B cell (primary cell): ENCODE results near the gene NLRP9. TPM values are rescaled to one million over a fixed set of nuclear protein-coding genes. Genes with fewer than 3 reads are reported as not detected.

Source experiments
- ATAC-seq: fragments of 200-7000 bp; cut with Tn5 transposase; one replicate; pipeline ENCODE4 v1.10.0; 2021; ENCODE audit warnings: low read depth, mild to moderate bottlenecking, moderate number of reproducible peaks, moderate library complexity
- CTCF ChIA-PET: fragments of 350-600 bp; sonication (Branson Sonifier 250); formaldehyde crosslinking; loops from one replicate; lab custom pipeline; 2021; ENCODE audit warnings: antibody characterized with exemption, inconsistent platforms; lab: Charles Lee
- POLR2A ChIA-PET: fragments of 350-600 bp; sonication (Branson Sonifier 250); formaldehyde crosslinking; loops from one replicate; lab custom pipeline; 2021; ENCODE audit warnings: antibody characterized with exemption; lab: Charles Lee
- DNase-seq: peaks from one replicate; pipeline ENCODE4 v3.0.0; 2013
- H2AFZ ChIP-seq: 2 replicates; pipeline ENCODE4 v1.6.1; 2012; ENCODE audit warnings: mild to moderate bottlenecking, low read depth, low read length; ENCODE audit not compliant: insufficient read depth, poor library complexity, severe bottlenecking
- H3K27ac ChIP-seq, 2 donors: 1 replicate in 1 of 2; 2 replicates in 1 of 2; pipeline ENCODE4 v1.5.1; 2012 to 2013; ENCODE audit warnings: low read length in 2 of 2, mild to moderate bottlenecking in 2 of 2, moderate library complexity in 1 of 2
- H3K27me3 ChIP-seq, 4 experiments: fragments of 200-600 bp in 1 of 4; sonication (generic) in 1 of 4; replicated peaks in 1 of 4; 1 replicate in 2 of 4; 2 replicates in 2 of 4; pipeline versions ENCODE4 v1.6.1 to v1.7.0; 2013 to 2016; ENCODE audit warnings: low read length in 3 of 4, mild to moderate bottlenecking in 2 of 4, mixed read lengths in 1 of 4, moderate library complexity in 1 of 4; ENCODE audit not compliant: insufficient read depth in 4 of 4, control insufficient read depth in 3 of 4; ENCODE audit errors: control extremely low read depth in 1 of 4
- H3K36me3 ChIP-seq, 2 experiments: replicated peaks in 1 of 2; 1 replicate in 1 of 2; 2 replicates in 1 of 2; pipeline versions ENCODE4 v1.6.1 to v1.7.1; 2013; ENCODE audit warnings: low read length in 1 of 2; ENCODE audit not compliant: insufficient read depth in 2 of 2, control insufficient read depth in 1 of 2; ENCODE audit errors: control extremely low read depth in 1 of 2, extremely low read depth in 1 of 2
- H3K4me1 ChIP-seq, 2 donors: fragments of 200-600 bp in 1 of 2; sonication (generic) in 1 of 2; 1 replicate in 1 of 2; 2 replicates in 1 of 2; pipeline versions ENCODE4 v1.5.1 to v1.6.1; 2013 to 2017; ENCODE audit warnings: low read length in 2 of 2; ENCODE audit not compliant: control insufficient read depth in 2 of 2, insufficient read depth in 2 of 2
- H3K4me2 ChIP-seq: replicated peaks from 2 replicates; pipeline ENCODE3; 2012; ENCODE audit warnings: mild to moderate bottlenecking, low read depth, low read length; ENCODE audit not compliant: poor library complexity, severe bottlenecking
- H3K4me3 ChIP-seq, 5 experiments: fragments of 200-600 bp in 1 of 5; sonication (generic) in 1 of 5; 1 replicate in 3 of 5; 2 replicates in 2 of 5; pipeline versions ENCODE4 v1.5.1 to v1.7.0; 2011 to 2016; ENCODE audit warnings: low read length in 4 of 5, mild to moderate bottlenecking in 4 of 5, low read depth in 2 of 5, control low read depth in 1 of 5, moderate library complexity in 1 of 5; ENCODE audit not compliant: insufficient read depth in 1 of 5; ENCODE audit errors: control extremely low read depth in 1 of 5, extremely low read depth in 1 of 5
- H3K79me2 ChIP-seq: fragments of 200-600 bp; sonication (generic); one replicate; pipeline ENCODE4 v1.6.0; 2016; ENCODE audit warnings: low read length; ENCODE audit not compliant: control insufficient read depth, insufficient read depth
- H3K9ac ChIP-seq: fragments of 200-600 bp; sonication (generic); 2 replicates; pipeline ENCODE4 v1.6.1; 2017; ENCODE audit warnings: mild to moderate bottlenecking, low read length, moderate library complexity
- H3K9me3 ChIP-seq, 3 donors: one replicate each; pipeline versions ENCODE4 v1.6.1 to v1.7.1; 2013; ENCODE audit warnings: low read length in 2 of 3; ENCODE audit not compliant: control insufficient read depth in 2 of 3, insufficient read depth in 1 of 3; ENCODE audit errors: control extremely low read depth in 1 of 3
- H4K20me1 ChIP-seq: 2 replicates; pipeline ENCODE4 v1.6.0; 2012; ENCODE audit warnings: mild to moderate bottlenecking, low read length; ENCODE audit not compliant: insufficient read depth, control insufficient read depth, poor library complexity, severe bottlenecking
- H3K27ac Mint-ChIP-seq: one replicate; pipeline ENCODE4 v1.8.0; 2021; ENCODE audit warnings: mixed read lengths
- H3K27me3 Mint-ChIP-seq: one replicate; pipeline ENCODE4 v1.8.0; 2021; ENCODE audit warnings: mixed read lengths
- H3K4me1 Mint-ChIP-seq: one replicate; pipeline ENCODE4 v1.8.0; 2021; ENCODE audit warnings: mixed read lengths
- H3K4me3 Mint-ChIP-seq: one replicate; pipeline ENCODE4 v1.8.0; 2021; ENCODE audit warnings: mixed read lengths
- H3K9me3 Mint-ChIP-seq: one replicate; pipeline ENCODE4 v1.8.0; 2022; ENCODE audit warnings: mixed read lengths; ENCODE audit not compliant: insufficient read depth
- EZH2 ChIP-seq: IDR thresholded peaks from 2 replicates; pipeline ENCODE4 v1.6.1; 2012; ENCODE audit warnings: borderline replicate concordance, low read depth, mild to moderate bottlenecking, moderate library complexity, low read length; ENCODE audit not compliant: insufficient read depth, poor library complexity, severe bottlenecking
- WGBS: methylation state at CpG from one replicate; pipeline ENCODE4 v1.1.5; 2013; ENCODE audit warnings: missing lambda C conversion rate; ENCODE audit not compliant: insufficient coverage; 5-methylcytosine and 5-hydroxymethylcytosine counted together
- intact Hi-C: fragments of 100-400 bp; cut with micrococcal nuclease; formaldehyde crosslinking; loops from one replicate; pipeline ENCODE4 v1.10.0; 2022
- polyA plus RNA-seq: library from polyadenylated mRNA; depleted of rRNA; stranded (reverse); fragments of >200 nt; gene quantifications from 2 replicates; pipeline ENCODE4 v1.2.3, GENCODE V29; 2012
- total RNA-seq, 2 donors: library from RNA; stranded (reverse); fragments of 120-200 nt in 1 of 2; gene quantifications; 1 replicate in 1 of 2; 2 replicates in 1 of 2; pipeline versions ENCODE4 v1.2.3 to v1.2.4, GENCODE V29; 2013 to 2022
- TF ChIP-seq, protein P1 (sequence below): fragments of 200-600 bp; IDR thresholded peaks from one replicate; pipeline ENCODE4 v1.8.0; 2022; ENCODE audit warnings: antibody characterized with exemption, mild to moderate bottlenecking

The NLRP9 gene
- total and polyA plus RNA-seq, 2 donors (not counting 1 experiment from before 2014, with no cell fraction given) = not detected

DNA sequence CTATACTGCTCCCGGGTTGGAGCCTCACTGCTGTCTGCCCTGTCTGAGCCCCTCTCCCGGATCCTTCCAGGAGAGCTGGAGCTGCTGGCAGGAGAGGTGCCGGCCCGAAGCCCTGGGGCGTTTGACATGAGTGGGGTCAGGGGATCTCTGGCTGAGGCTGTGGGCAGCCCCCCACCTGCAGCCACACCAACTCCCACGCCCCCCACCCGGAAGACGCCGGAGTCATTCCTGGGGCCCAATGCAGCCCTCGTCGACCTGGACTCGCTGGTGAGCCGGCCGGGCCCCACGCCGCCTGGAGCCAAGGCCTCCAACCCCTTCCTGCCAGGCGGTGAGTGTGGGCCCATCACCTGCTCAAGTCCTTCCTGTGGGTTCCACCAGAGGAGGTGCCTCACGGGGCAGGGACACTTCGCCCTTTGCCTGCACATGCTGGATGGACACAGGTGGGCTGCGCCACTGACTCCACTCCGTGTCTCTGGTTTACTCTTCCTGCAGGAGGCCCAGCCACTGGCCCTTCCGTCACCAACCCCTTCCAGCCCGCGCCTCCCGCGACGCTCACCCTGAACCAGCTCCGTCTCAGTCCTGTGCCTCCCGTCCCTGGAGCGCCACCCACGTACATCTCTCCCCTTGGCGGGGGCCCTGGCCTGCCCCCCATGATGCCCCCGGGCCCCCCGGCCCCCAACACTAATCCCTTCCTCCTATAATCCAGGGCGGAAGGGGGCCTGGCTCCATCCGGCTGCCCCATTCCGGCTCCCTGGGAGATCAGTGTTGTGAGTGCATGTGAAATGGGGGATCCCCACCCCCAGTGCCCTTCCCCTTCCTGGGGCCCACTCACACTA, 43.3 kb downstream of the NLRP9 start:
- intact Hi-C loops = no loop called here
- no peak overlapping the region for H2AFZ ChIP-seq
- no peak for TF ChIP-seq EZH2
- TF ChIP-seq, protein P1, sequence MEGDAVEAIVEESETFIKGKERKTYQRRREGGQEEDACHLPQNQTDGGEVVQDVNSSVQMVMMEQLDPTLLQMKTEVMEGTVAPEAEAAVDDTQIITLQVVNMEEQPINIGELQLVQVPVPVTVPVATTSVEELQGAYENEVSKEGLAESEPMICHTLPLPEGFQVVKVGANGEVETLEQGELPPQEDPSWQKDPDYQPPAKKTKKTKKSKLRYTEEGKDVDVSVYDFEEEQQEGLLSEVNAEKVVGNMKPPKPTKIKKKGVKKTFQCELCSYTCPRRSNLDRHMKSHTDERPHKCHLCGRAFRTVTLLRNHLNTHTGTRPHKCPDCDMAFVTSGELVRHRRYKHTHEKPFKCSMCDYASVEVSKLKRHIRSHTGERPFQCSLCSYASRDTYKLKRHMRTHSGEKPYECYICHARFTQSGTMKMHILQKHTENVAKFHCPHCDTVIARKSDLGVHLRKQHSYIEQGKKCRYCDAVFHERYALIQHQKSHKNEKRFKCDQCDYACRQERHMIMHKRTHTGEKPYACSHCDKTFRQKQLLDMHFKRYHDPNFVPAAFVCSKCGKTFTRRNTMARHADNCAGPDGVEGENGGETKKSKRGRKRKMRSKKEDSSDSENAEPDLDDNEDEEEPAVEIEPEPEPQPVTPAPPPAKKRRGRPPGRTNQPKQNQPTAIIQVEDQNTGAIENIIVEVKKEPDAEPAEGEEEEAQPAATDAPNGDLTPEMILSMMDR = no peak
- no peak overlapping the region for H3K4me3 ChIP-seq
- no peaks in the 10 kb centered on the region for H3K4me1 ChIP-seq
- no peak overlapping the region for H3K27ac Mint-ChIP-seq
- ChIA-PET CTCF (interaction anchor here (0.7 kb wide), 1 partner anchor 107 kb away, joined by 4 read pairs; no protein-coding TSS in a partner anchor), POLR2A (no interaction called here)
- H3K27me3 ChIP-seq = no peaks in the 10 kb centered on the region
- no peaks in the 10 kb centered on the region for H3K4me1 Mint-ChIP-seq
- no peak overlapping the region for H3K4me3 Mint-ChIP-seq
- no peak for DNase-seq
- H3K36me3 ChIP-seq = peaks cover 0 to 66% of the 10 kb centered on the region in 2 experiments
- H4K20me1 ChIP-seq = peaks cover 37% of the 10 kb centered on the region
- H3K27me3 Mint-ChIP-seq = no peaks in the 10 kb centered on the region
- H3K4me2 ChIP-seq = no peak overlapping the region
- 93% methylated on average over 24 of the region's 37 CpGs for WGBS
- H3K79me2 ChIP-seq = peaks cover 7% of the 10 kb centered on the region
- no peak overlapping the region for H3K27ac ChIP-seq
- H3K9me3 Mint-ChIP-seq = no peaks in the 10 kb centered on the region
- no peaks in the 10 kb centered on the region for H3K9me3 ChIP-seq
- H3K9ac ChIP-seq = no peak overlapping the region
- ATAC-seq = no peak

DNA sequence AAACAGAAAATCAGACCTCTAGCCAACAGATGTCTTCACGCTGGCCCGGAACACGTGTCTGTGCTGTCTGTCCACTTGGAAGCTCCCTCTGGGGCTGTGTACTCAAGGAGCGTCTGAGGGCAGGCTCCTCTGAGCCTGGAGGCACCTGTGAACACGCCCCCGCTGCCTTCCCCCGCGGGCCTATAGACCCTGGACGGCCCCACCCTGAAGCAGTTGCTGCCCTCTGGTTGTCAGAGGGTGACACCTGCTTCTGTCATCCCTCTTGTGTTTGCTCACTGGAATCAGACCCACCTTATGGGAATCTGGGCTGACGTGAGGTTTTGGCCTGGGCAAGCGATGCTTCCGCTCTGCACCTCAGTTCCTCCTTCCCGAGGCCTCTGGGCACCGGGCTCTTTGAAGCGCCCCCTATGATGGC, 44.0 kb downstream of the NLRP9 start:
- intact Hi-C loops = no loop called here
- Histone ChIP-seq H3K4me2 (no peak overlapping the region), H3K79me2 (peaks cover 14% of the 10 kb centered on the region), H4K20me1 (peaks cover 43% of the 10 kb centered on the region), H3K9me3 (no peaks in the 10 kb centered on the region), H3K27ac (no peak overlapping the region), H3K9ac (no peak overlapping the region), H2AFZ (no peak overlapping the region), H3K36me3 (peaks cover 0 to 71% of the 10 kb centered on the region in 2 experiments), H3K4me1 (no peaks in the 10 kb centered on the region), H3K27me3 (no peaks in the 10 kb centered on the region), H3K4me3 (no peak overlapping the region)
- ChIA-PET POLR2A (no interaction called here), CTCF (interaction anchor here (0.7 kb wide), 1 partner anchor 106 kb away, joined by 4 read pairs; no protein-coding TSS in a partner anchor)
- no peak overlapping the region for H3K27ac Mint-ChIP-seq
- TF ChIP-seq, protein P1 = no peak
- TF ChIP-seq EZH2 = no peak
- peaks cover 4% of the 10 kb centered on the region for H3K4me1 Mint-ChIP-seq
- no peaks in the 10 kb centered on the region for H3K27me3 Mint-ChIP-seq
- ATAC-seq = no peak
- WGBS = 97% methylated on average over 15 of the region's 15 CpGs
- no peaks in the 10 kb centered on the region for H3K9me3 Mint-ChIP-seq
- DNase-seq = no peak
- no peak overlapping the region for H3K4me3 Mint-ChIP-seq
